Measurements from ENCODE around the gene AUH.

The AUH gene

DNA sequence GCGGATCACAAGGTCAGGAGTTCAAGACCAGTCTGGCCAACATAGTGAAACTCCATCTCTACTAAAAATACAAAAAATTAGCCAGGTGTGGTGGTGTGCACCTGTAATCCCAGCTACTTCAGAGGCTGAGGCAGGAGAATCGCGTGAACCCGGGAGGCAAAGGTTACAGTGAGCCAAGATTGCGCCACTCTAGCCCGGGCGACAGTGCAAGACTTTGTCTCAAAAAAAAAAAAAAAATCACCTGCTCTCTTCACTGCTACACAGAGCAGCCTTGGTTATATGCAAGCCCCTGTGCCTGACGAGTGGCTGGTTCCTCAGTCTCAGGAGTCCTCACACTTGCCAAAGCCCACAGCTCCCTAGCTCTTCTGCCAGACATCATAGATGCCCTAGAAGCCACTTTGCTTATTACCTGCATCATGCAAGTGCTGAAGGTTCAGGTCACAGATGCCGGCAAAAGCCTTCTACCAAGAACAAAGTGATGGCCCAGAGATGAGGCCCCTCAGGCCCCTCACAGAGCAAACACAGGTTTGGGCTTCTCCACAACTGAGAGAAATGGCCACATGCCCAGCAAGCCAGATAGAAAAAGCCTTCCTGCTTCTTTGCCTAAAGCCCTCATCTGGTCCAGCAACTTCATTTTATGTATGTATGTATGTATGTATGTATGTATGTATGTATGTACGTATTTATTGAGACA lies 176.4 kb downstream of the AUH start:
- DNase-seq, result no peak

DNA sequence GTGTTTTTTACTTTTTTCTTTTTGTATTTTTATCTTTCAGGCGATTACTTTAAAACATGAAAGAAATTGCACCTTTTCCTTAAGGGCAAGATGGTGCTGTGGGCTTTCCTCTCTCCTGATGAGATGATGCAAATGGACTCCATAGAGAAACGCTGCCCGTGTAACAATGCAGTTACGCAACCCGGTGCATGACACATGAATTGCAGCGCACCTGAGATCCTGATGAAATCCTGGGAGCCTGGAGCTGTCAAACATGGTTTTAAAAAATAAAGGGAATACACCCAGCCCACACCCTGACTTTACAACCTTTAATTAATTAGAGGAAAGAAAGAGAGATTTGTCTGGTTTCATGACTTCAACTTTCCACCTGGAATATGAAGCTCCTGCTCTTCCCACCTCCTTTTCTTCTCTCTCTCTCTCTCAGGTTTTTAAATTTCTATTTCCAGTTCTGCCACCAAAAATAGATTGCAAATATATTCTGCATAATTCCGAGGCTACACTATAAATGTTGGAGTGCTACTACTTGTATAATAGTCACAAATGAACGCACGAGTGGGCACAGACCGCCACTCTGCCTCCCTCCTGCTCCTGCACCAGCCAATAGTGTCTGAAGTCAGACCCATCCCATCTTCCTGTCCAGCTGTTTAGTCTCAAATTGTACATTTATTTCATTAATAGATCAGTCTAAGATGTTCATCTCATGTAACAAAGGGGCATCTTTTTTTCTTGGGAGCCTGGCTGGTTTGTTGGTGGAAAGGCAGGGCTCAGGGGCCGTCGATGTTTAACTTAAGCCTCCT lies 179.1 kb downstream of the AUH start:
- DNase-seq, result no peak

DNA sequence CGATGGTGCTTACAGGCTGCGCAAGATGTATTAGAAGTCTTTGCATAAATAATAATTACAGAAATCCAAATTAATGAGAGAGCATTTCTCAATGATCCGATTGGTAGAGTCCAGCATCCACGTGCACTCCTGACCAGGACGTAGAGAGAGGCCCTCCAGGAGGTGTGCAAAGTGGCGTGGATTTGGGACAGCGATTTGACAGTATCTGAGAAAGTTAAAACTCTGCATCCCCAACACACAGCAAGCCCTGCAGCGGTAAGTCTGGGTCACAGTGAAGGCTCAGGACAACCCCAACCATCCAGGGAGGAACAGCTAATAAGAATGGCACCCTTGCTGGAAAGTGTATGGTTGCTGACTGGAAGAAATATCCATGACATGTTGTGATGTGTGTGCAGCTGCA lies 180.2 kb downstream of the AUH start:
- no peak for DNase-seq

DNA sequence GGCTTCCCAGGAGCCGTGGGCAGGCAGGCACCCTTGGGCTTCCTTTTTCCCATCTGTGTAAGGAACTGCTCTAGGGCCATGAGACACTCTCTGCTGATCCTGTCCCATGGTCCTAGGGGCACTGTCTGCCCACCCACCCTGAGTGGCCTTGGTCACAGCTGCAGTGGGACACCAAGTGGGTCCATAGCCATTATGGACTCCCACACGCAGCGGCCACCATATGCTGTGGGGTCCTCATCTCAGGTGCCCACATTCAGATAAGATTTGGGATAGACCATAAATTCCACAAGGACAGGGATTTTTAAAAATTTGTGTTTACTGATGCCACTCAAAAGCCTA lies 180.8 kb downstream of the AUH start:
- DNase-seq, result no peak

DNA sequence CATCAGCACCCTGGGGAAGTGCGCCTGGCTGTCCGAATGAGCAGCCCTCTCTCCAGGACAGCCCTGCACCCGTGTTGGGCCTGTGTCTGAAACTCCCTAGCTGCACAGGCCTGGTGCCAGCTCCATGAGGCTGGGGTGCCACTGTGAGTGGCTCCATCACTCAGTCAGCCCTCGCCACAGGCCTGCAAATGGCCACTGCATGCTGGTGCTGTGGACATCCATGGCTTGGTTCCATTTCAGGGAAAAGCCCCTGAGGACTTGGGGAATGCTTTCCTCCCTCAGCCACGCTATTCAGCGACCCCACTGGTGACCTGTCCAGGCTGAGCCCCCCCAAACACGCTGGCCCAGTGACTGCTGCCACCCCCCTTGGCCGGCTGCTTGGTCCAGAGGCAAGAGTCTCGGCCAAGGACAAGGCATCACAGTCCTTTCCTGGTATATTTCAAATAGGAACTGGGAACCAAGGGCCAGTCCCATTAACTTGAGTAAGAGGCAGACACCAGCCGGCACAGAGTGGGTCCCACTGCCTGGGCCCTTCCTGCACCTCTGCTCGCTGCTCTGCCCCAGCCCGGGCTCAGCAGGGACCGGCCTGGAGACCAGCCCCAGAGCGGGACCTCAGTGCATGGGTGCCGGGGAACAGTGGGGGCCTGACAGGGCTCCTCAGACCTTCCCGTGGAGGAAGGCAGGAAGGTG lies 181.3 kb downstream of the AUH start:
- DNase-seq, result no peak

DNA sequence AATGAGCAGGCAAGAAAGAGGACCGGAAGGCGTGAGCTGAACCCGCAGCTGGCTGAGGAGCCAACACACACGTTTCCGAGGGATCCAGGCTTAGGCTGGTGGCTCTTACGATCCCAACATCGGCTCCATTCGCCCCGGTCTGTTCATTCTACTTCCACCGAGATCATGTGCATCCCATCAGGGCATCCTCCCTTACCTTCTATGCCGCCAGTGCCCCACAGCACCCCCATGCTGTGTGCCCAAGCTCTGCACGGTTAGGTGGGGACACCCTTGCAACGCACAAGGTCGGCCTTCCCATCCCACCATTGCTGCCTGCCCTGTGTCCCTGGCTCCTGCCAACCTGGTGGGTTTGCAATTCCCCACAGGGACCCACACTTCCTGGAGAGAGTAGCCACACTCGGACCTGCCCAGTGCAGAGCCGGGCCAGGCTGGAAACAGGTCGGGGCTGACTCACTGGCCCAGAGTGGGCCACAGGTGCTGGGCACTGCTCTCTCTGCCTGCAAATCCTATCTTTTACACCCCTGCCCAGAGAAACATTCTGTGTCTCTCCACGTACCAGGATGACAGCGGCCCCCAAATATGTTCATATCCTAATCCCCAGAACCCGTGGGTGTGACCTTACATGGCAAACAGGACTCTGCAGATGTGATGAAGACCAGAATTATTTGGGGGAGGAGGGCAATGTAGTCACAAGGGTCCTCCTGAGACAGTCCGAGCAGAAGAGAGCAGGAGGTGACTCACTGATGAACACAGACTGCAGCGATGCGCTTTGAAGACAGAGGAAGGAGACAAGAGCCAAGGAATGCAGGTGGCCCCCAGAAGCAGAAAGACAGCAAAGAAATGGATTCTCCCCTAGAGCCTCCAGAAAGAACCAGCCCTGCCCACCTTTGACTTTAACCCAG lies 182.2 kb downstream of the AUH start:
- no peak for DNase-seq

DNA sequence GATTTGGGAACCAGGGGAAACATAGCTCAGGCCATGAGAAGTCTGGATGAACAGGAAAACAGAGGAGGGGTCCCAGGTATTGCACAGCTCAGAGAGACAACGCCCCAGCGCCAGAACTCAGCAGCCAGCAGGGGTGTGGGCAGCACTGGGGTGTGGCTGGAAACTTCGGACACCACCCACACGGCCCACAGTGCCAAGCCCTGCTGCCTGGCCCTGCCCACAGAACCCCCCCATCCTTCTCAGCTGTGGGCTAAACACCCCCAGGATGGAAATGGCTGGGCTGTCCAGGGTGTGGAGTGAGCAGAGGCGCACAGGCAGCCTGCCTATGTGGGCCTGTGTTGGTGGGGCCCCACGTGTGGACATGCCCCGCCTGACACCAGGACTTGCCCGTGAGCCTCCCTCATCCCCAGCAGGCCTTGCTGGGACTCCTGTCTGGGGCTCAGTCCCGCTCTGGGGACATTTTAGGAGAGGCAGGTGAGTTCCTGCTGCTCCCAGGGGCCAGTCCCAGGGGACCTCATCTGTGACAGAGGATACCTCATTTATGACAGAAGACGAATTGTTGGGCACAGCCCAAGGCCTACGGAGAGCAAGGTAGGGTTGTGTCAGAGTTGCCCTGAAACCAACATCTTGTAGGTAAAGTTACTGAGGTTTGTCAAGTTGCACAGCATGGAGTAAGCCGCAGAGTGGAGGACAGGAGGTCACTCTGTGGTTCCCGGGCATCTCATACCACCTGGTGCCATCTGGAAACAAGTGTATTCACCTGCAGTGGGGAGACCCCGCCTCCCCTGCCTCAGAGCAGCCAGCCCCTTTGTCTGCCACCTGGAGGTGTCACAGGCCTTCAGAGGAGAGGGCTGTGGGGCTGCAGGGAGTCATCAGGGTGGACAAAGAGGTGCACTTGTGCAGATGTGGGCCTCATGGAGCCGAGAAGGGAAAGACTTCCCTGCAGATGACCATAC lies 183.2 kb downstream of the AUH start:
- DNase-seq, result no peak

DNA sequence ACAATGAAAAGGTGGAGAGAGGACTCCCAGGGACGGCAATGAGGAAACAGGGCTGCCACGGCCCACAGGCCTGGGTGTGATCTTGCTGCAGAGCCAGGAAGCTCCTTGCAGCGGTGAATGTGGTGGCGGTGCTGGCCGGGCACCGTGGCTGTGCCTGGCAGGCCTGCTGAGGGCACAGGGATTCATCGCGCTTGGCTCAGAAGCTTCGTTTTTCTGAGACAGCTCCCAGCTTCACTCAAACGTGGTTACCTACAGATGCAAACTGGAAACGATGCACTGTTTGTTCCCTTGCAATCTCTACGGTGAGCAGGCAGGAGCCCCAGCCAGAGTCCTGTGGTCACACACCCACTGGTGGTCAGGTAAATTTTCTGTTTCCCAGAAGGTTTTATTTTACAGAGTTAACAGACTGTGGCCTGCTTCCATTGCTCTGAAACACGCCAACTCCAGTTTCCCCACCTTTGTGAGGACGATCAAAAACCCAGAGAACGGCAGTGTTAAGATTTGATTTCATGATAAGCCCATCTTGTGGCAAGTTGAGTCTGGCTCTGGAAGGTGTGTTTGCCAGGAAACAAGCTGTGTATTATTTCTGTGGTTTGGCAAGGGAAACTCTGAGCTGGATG lies 183.9 kb downstream of the AUH start:
- peak; percentile 18 to 21 for DNase-seq

DNA sequence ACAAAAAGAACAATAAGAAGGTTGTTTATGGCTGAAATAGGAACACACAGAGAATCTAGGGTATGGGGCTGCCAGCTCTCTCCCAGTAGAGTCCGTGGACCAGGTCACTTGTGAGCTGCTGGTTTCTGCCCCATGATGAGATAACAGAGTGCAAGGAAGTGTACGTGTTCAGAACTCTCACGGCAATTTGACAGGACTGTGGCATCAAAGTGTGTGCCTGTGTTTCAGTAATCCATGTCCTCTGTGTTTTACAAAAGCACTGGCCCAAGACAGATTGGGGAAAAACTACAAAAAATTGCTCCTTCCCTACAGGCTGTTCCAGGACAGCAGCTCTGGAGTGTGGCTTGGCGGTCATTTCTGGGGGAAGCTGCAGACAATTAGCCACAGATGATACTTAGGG lies 184.6 kb downstream of the AUH start:
- no peak for DNase-seq

DNA sequence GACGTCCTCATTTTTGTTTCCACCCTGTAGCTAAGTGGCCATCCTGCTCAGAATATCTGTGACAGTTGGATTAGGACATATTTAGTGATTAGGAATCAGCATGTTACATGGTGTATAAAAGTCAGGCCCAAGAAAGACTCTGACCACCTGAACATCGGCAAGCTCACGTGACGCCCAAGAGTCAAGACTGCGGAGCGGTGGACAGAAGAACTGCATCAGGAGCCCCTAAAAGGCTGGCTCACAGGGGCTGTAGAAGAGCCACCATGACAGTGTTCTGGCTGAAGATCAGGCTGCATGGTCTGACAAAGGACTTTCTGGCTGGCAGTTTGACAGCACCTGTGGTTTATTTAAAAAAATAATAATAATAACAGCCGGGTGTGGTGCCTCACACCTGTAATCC lies 185.3 kb downstream of the AUH start:
- no peak for DNase-seq

DNA sequence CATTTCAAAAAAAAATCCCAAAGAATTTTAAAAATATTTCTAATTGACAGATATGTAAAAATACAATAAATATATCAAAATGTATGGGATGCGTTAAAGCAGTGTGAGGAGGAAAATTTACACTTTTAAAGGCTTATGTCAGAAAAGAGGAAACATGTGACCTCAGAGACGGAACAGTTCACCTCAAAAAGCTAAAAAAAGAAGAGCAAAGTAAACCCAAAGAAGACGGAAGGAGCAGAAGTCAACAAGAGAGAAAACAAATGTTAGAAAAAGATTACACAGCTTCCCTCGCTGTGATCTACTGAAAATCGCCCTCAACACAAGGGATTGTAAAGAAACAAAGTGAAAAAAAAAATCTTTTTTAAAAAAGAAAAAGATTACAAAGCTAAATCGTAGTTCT lies 186.9 kb downstream of the AUH start:
- DNase-seq, result no peak

DNA sequence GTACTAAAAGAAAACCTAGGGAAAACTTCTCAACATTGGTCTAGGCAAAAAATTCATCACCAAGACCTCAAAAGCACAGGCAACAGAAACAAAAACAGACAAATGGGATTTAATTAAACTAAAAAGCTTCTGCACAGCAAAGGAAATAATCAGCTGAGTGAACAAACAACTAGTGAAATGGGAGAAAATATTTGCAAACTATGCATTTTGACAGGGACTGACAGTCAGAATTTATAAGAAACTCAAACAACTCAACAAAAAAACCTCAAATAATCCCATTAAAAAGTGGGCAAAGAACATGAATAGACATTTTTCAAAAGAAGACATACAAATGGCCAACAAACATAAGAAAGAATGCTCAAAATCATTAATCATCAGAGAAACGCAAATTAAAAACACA lies 189.4 kb downstream of the AUH start:
- DNase-seq, result no peak

DNA sequence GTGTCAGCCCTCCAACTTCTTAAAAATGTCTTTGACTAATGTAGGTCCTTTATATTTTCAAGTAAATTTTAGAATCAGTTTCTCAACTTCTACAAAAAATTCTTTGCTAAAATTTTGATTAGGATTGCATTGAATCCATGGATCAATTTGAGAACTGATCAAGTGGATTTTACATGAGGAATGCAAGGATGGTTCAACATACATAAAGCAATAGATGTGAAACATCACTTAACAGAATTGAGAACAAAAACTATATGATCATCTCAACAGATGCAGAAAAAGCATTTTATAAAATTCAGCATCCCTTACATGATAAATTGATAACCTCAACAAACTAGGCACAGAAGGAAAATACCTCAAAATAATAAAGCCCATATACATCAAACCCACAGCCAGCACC lies 190.8 kb downstream of the AUH start:
- no peak for DNase-seq

DNA sequence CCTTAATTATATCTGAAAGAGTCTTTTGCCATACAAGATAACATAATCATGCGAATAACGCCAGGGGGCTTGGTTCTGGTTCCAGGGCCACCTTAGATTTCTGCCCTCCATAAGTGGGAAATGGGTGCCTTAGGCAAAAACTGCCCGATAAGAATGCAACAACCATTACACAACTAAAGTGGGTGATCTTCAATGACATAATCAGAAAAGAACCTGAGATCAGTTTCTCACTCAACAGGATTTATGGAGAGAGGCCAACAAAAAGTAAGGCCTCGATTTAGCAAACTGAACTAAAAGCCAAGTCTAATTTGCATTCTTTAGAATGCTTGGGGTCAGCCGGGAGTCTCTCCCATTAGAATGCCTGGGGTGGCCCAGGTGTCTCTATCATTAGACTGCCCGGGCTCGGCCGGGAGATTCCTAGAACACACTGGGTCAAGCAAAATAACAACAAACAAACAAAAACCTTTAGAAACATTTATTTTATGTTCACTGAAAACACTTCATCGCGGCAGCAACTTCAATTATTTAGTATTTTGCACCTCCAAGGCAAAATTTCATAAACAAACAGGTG lies 194.8 kb downstream of the AUH start:
- DNase-seq, result no peak

DNA sequence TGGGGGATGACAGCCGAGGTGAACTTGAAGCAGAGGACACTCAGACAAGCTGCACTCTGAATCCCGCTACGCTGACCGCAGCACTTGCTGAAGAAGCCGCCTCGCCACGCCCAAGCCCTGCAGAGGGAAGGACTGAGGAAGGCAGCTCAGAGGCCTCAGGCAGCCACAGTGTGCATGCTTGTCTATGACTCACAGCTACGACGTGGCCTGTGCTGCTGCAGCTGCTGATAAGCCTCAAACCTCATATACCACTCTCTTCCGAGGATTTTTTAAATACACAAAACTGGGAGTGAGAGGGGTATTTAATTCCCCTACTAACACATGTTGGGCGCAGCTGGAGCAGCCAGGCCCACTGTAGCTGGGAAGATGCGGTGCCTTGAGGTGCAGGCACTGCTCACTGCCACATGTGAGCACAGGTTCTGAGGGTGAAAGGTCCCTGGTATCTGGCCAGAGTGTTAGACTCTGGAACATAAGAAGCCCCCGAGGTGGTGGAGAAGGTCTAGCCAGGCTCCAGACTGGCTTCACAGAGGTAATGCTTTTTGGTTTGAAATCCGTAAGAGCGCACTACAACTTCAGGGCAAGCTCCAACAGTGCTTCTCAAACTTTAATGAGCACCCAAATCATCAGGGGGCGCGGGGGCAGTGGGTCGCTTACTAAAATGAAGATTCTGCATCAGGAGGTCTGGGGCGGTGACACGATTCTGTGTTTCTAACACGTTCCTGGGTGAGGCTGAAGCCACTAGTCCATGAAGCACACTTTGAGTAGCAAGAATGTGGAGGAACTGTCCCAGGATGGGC lies 196.8 kb downstream of the AUH start:
- DNase-seq, result peak; percentile 43 to 83

Measured in CD4-positive, alpha-beta T cell treated with Interleukin-1 beta for 1 hour (primary cell).